SU-DHL-6 (cell line): Measurements from ENCODE around the gene PCLO.

ENCODE experiments used
- EZH2phosphoT487 ChIP-seq: fragments of 200-600 bp; sonication (generic), shearing (Covaris generic); conservative IDR thresholded peaks from 2 replicates; pipeline ENCODE4 v1.6.1; 2018; ENCODE audit warnings: mild to moderate bottlenecking, antibody characterized with exemption, low read length, moderate library complexity, mixed read lengths
- TF ChIP-seq, protein P1 (sequence below): fragments of 200-600 bp; sonication (generic); IDR thresholded peaks from one replicate; pipeline ENCODE4 v1.5.1; 2017; ENCODE audit warnings: antibody characterized with exemption, mild to moderate bottlenecking, low read length, moderate library complexity; ENCODE audit not compliant: insufficient read depth, poor library complexity, severe bottlenecking

DNA sequence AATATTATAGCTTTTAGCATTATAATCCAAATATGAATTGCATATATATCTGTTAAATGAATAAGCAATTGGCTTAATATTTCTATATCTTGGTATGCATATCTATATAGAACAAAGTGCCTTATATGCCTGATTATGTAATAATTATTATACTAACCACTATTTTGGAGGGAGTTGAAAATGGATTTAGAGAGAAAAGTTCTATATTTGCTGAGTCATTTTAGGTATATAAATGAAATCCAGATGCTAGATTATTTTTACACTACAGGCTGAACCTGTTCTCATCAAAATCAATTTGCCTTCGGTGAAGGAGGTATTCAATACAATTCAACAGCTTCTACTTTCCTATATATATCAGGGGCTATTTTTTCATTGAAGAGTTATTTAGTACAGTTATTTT lies 276.4 kb downstream of the PCLO start:
- TF ChIP-seq, protein P1, sequence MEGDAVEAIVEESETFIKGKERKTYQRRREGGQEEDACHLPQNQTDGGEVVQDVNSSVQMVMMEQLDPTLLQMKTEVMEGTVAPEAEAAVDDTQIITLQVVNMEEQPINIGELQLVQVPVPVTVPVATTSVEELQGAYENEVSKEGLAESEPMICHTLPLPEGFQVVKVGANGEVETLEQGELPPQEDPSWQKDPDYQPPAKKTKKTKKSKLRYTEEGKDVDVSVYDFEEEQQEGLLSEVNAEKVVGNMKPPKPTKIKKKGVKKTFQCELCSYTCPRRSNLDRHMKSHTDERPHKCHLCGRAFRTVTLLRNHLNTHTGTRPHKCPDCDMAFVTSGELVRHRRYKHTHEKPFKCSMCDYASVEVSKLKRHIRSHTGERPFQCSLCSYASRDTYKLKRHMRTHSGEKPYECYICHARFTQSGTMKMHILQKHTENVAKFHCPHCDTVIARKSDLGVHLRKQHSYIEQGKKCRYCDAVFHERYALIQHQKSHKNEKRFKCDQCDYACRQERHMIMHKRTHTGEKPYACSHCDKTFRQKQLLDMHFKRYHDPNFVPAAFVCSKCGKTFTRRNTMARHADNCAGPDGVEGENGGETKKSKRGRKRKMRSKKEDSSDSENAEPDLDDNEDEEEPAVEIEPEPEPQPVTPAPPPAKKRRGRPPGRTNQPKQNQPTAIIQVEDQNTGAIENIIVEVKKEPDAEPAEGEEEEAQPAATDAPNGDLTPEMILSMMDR, result no peak
- TF ChIP-seq EZH2phosphoT487, result no peak
